Vagina (tissue), 2 donors: Measurements from ENCODE around the gene KCNK5. TPM values are rescaled to one million over a fixed set of nuclear protein-coding genes. Genes with fewer than 3 reads are reported as not detected.

Source experiments
- DNase-seq, 2 donors: peaks; one replicate each; pipeline ENCODE4 v3.0.0-alpha.2; 2017; ENCODE audit errors: extremely low spot score in 2 of 2
- H3K27ac ChIP-seq: fragments of 200-600 bp; sonication (generic); one replicate; pipeline ENCODE4 v1.5.1; 2019
- H3K27me3 ChIP-seq: fragments of 200-600 bp; sonication (generic); one replicate; pipeline ENCODE4 v1.5.1; 2019
- H3K36me3 ChIP-seq, 2 donors: fragments of 200-600 bp; sonication (generic); one replicate each; pipeline ENCODE4 v1.5.1; 2017 to 2019
- H3K4me1 ChIP-seq: fragments of 200-600 bp; sonication (generic); one replicate; pipeline ENCODE4 v1.5.1; 2019
- H3K4me3 ChIP-seq, 2 donors: fragments of 200-600 bp; sonication (generic); 1 replicate in 1 of 2; 2 replicates in 1 of 2; pipeline ENCODE4 v1.5.1; 2016 to 2019
- H3K9me3 ChIP-seq: fragments of 200-600 bp; sonication (generic); one replicate; pipeline ENCODE4 v1.5.1; 2019
- POLR2A ChIP-seq, 2 donors: fragments of 450-650 bp; IDR thresholded peaks; one replicate each; pipeline ENCODE4 v1.6.1; 2017; ENCODE audit warnings: antibody characterized with exemption in 2 of 2, mild to moderate bottlenecking in 2 of 2, moderate library complexity in 2 of 2
- POLR2AphosphoS5 ChIP-seq, 2 donors: sonication (generic); formaldehyde crosslinking; IDR thresholded peaks; one replicate each; pipeline ENCODE4 v1.9.0; 2017; ENCODE audit warnings: antibody characterized with exemption in 2 of 2, mild to moderate bottlenecking in 2 of 2, low read depth in 1 of 2; ENCODE audit not compliant: insufficient read depth in 1 of 2
- intact Hi-C: fragments of 100-400 bp; cut with DNase I; formaldehyde crosslinking; loops from one replicate; pipeline ENCODE4 v1.15.1; 2023
- total RNA-seq: library from RNA; depleted of rRNA; stranded (reverse); fragments of >200 nt; gene quantifications from one replicate; pipeline ENCODE4 v1.2.3, GENCODE V29; 2016
- TF ChIP-seq, protein P1 (sequence below), 3 experiments: fragments of 450-650 bp in 2 of 3; fragments of 200-600 bp in 1 of 3; sonication (generic) in 1 of 3; IDR thresholded peaks; one replicate each; pipeline ENCODE4 v1.5.1; 2017 to 2019; ENCODE audit warnings: antibody characterized with exemption in 3 of 3, mild to moderate bottlenecking in 2 of 3, moderate library complexity in 2 of 3

Gene KCNK5
- total RNA-seq, 1 donor from 2014 or later, result 16.7 TPM

DNA sequence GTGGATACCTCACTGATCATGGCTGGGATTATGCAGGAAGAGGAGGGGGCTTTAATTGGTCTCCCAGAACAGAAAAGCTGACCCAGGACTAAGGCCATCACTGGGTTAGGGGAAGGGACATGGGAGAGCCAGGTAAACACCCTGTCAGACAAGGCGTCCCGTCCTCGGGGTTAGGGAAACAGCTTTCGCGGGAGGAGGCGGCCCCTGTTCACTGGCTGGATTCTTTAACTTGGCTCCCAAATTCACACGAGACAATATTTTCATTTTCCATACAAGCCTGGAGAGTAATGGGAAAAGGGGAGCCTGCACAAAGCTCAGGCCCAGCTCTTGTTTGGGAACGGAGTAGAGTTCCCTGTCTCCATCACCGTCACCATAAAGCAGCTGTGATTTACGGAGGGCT lies 29.3 kb downstream of the KCNK5 start:
- H3K4me3 ChIP-seq, result no peak overlapping the region
- TF ChIP-seq, protein P1, sequence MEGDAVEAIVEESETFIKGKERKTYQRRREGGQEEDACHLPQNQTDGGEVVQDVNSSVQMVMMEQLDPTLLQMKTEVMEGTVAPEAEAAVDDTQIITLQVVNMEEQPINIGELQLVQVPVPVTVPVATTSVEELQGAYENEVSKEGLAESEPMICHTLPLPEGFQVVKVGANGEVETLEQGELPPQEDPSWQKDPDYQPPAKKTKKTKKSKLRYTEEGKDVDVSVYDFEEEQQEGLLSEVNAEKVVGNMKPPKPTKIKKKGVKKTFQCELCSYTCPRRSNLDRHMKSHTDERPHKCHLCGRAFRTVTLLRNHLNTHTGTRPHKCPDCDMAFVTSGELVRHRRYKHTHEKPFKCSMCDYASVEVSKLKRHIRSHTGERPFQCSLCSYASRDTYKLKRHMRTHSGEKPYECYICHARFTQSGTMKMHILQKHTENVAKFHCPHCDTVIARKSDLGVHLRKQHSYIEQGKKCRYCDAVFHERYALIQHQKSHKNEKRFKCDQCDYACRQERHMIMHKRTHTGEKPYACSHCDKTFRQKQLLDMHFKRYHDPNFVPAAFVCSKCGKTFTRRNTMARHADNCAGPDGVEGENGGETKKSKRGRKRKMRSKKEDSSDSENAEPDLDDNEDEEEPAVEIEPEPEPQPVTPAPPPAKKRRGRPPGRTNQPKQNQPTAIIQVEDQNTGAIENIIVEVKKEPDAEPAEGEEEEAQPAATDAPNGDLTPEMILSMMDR (IDR thresholded peaks at IDR 0.05), result no peak
- no peak for TF ChIP-seq POLR2AphosphoS5 (IDR thresholded peaks at IDR 0.05; ENCODE audit: insufficient read depth in 1 of 2, low read depth in 1 of 2)
- TF ChIP-seq POLR2A (IDR thresholded peaks at IDR 0.05), result no peak
- no peak overlapping the region for H3K27ac ChIP-seq
- H3K36me3 ChIP-seq, result no peaks in the 10 kb centered on the region
- H3K27me3 ChIP-seq, result no peaks in the 10 kb centered on the region
- peaks cover 31% of the 10 kb centered on the region for H3K4me1 ChIP-seq
- no peak for DNase-seq
- intact Hi-C loops, result no loop called here
- no peaks in the 10 kb centered on the region for H3K9me3 ChIP-seq

DNA sequence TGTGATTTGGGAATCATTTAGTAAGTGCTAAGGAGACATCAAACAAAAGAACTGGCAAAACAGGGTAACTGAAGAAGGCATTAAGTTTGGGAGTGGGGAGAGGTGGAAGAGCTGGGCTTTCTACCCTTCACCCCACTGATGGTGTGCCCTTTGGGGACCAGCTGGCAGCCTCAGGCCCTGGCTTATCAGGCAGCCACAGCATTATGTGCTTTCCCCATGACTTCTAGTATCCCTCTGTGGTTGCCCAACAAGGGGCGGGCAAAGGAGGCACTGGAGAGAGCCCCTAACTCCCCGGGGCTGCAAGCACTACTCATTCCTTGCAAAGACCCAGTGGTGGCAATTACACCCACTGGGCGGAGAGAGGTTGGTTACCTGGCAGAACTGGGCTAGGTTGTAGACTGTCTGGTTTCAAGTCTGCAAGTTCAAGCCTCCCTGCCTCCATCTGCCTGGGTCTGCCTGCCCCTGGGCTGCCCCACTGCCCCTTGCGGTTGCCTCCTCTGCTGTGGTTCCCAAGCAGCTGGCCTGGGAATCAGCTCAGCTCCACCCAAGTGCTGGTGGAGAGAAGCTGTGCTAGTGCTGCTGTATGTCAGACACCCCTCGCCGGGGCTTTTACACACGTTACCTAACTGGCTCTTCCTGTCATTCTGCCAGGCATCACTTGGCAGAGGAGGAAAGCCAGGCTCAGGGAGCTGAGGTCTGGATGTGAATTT lies 29.9 kb downstream of the KCNK5 start:
- H3K27ac ChIP-seq, result no peak overlapping the region
- no peak overlapping the region for H3K4me3 ChIP-seq
- TF ChIP-seq POLR2AphosphoS5 (IDR thresholded peaks at IDR 0.05; ENCODE audit: insufficient read depth in 1 of 2, low read depth in 1 of 2) (no peak), POLR2A (IDR thresholded peaks at IDR 0.05) (no peak)
- TF ChIP-seq, protein P1 (IDR thresholded peaks at IDR 0.05), result no peak
- H3K36me3 ChIP-seq, result no peaks in the 10 kb centered on the region
- H3K27me3 ChIP-seq, result no peaks in the 10 kb centered on the region
- no peaks in the 10 kb centered on the region for H3K9me3 ChIP-seq
- intact Hi-C loops, result no loop called here
- DNase-seq, result no peak
- peaks cover 25% of the 10 kb centered on the region for H3K4me1 ChIP-seq

DNA sequence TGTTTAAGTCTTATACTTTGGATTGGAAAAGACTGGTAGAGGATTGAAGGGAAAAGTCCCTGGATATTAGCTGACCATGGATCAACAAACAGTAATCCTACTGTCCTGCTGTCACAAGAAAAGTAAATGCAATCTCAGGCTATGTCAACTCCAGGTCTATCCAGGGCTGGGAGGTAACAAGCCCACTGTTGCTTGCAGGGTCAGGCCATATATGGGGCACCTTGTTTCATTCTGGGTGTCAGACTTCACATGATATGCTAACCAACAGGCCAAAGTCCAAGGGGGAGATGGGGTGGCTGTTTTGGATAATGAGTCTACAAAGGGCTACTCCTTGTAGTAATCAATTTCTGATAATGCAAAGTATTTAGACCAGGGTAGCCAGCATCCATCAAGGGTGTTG lies 30.7 kb downstream of the KCNK5 start:
- no peak overlapping the region for H3K27ac ChIP-seq
- H3K27me3 ChIP-seq, result no peaks in the 10 kb centered on the region
- intact Hi-C loops, result no loop called here
- H3K4me3 ChIP-seq, result no peak overlapping the region
- DNase-seq, result no peak
- TF ChIP-seq, protein P1 (IDR thresholded peaks at IDR 0.05), result no peak
- TF ChIP-seq POLR2A (IDR thresholded peaks at IDR 0.05), result no peak
- no peak for TF ChIP-seq POLR2AphosphoS5 (IDR thresholded peaks at IDR 0.05; ENCODE audit: insufficient read depth in 1 of 2, low read depth in 1 of 2)
- H3K36me3 ChIP-seq, result no peaks in the 10 kb centered on the region
- H3K9me3 ChIP-seq, result no peaks in the 10 kb centered on the region
- H3K4me1 ChIP-seq, result peaks cover 16% of the 10 kb centered on the region

DNA sequence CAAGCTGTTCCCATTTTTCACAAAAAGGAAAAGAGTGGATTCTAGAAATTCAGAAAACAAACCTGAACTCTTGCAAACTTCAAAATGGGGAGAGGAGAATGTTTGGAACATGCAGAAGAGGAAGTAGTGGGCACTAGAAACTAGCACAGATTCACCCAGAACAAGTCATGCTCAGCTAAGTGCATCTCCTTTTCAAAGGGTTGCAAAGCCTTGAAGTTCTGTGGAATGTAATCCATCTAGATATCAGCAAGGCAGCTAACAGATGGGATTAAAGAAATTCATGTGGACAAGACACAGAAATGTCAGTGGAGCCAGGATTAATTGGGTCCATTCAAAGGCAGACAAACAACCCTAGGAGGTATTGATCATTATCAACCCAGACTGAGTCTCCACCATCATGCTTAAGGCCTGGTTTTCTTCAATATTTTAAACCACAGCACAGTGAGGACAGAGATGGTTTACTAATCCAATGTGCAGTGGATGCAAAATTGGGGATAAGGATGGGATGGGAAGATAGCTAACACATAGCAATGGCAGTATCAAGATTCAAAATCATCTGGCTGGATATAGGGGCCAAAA lies 31.3 kb downstream of the KCNK5 start:
- H3K4me3 ChIP-seq, result no peak overlapping the region
- peaks cover 12% of the 10 kb centered on the region for H3K4me1 ChIP-seq
- H3K27me3 ChIP-seq, result no peaks in the 10 kb centered on the region
- TF ChIP-seq POLR2A (IDR thresholded peaks at IDR 0.05), result no peak
- no peak for TF ChIP-seq POLR2AphosphoS5 (IDR thresholded peaks at IDR 0.05; ENCODE audit: insufficient read depth in 1 of 2, low read depth in 1 of 2)
- TF ChIP-seq, protein P1 (IDR thresholded peaks at IDR 0.05), result no peak
- H3K9me3 ChIP-seq, result no peaks in the 10 kb centered on the region
- no peak overlapping the region for H3K27ac ChIP-seq
- no peaks in the 10 kb centered on the region for H3K36me3 ChIP-seq
- intact Hi-C loops, result no loop called here
- no peak for DNase-seq

DNA sequence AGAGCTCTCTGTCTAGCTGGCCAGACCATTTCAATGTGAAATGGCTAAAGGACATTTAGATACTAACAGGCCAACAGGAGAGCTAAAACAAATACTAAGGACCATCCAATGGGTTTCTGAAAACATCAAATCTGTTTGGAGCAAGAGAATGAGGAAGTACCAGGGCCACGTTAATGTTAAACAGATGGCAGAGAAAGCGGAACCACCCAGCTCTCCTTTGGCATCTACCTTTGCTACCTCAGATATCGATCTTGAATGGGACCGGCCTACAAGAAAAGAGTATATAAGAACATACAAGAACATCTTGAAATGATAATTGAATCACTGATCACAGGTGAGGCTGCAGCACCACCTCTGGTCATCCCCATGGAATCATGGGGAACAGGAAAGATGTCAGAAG lies 31.8 kb downstream of the KCNK5 start:
- no peak for TF ChIP-seq POLR2A (IDR thresholded peaks at IDR 0.05)
- no peak for TF ChIP-seq POLR2AphosphoS5 (IDR thresholded peaks at IDR 0.05; ENCODE audit: insufficient read depth in 1 of 2, low read depth in 1 of 2)
- no peak for DNase-seq
- H3K4me1 ChIP-seq, result peaks cover 12% of the 10 kb centered on the region
- H3K27me3 ChIP-seq, result no peaks in the 10 kb centered on the region
- no peaks in the 10 kb centered on the region for H3K9me3 ChIP-seq
- H3K27ac ChIP-seq, result no peak overlapping the region
- H3K4me3 ChIP-seq, result no peak overlapping the region
- intact Hi-C loops, result no loop called here
- no peaks in the 10 kb centered on the region for H3K36me3 ChIP-seq
